Neuron (in vitro differentiated cells): ENCODE results near the gene MRPS27.

Experiments
- H2AFZ ChIP-seq: one replicate; pipeline ENCODE4 v1.6.1; 2013; ENCODE audit warnings: low read depth, mild to moderate bottlenecking, inconsistent platforms, low read length, moderate library complexity
- H3K27me3 ChIP-seq: one replicate; pipeline ENCODE4 v1.6.1; 2013; ENCODE audit warnings: low read length; ENCODE audit not compliant: insufficient read depth
- H3K36me3 ChIP-seq: one replicate; pipeline ENCODE4 v1.6.1; 2013; ENCODE audit warnings: low read length; ENCODE audit not compliant: insufficient read depth
- H3K4me1 ChIP-seq: one replicate; pipeline ENCODE4 v1.6.1; 2013; ENCODE audit warnings: low read length; ENCODE audit not compliant: insufficient read depth
- H3K4me3 ChIP-seq: 2 replicates; pipeline ENCODE4 v1.5.1; 2013; ENCODE audit warnings: mild to moderate bottlenecking, low read length, moderate library complexity
- H3K9me3 ChIP-seq: one replicate; pipeline ENCODE4 v1.6.1; 2013; ENCODE audit warnings: low read length

Gene MRPS27

DNA sequence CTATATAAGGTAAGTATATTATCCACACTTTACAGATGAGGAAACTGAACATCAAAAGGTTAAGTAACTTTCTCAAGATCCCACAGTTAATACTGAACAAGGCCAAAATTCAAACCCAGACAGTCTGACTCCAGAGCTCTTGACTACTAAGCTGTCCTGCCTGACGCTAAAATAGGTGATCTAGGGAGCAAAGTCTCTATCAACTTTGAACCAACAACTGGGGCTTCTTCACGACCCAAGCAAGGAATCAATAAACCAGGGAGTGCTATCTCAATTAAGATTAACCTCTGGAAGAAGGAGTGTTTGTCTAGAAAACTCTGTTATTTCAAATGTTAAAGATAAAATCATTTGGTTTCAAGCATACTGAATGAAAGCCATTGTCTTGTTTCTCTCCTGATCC, 64.4 kb downstream of the MRPS27 start:
- Histone ChIP-seq H3K27me3 (no peaks in the 10 kb centered on the region), H2AFZ (no peak overlapping the region), H3K4me3 (no peak overlapping the region), H3K4me1 (peaks cover 12% of the 10 kb centered on the region), H3K36me3 (no peaks in the 10 kb centered on the region), H3K9me3 (no peaks in the 10 kb centered on the region)

DNA sequence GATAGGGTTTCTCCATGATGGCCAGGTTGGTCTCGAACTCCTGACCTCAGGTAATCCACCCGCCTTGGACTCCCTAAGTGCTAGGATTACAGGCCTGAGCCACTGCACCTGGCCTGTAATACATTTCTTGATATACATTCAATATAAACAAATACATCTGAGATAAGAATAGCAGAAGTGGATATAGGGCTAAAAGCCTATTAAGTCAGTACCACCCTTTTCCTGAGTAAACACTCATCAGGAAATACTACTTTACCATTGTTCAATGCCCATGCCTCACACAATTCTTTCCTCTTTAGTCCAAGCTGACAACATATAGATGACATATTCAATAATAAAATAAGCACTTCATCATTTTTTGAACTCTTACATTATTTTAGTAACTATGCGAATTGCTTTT, 64.8 kb downstream of the MRPS27 start:
- Histone ChIP-seq H3K9me3 (no peaks in the 10 kb centered on the region), H3K36me3 (no peaks in the 10 kb centered on the region), H3K4me1 (peaks cover 12% of the 10 kb centered on the region), H3K4me3 (no peak overlapping the region), H2AFZ (no peak overlapping the region), H3K27me3 (no peaks in the 10 kb centered on the region)

DNA sequence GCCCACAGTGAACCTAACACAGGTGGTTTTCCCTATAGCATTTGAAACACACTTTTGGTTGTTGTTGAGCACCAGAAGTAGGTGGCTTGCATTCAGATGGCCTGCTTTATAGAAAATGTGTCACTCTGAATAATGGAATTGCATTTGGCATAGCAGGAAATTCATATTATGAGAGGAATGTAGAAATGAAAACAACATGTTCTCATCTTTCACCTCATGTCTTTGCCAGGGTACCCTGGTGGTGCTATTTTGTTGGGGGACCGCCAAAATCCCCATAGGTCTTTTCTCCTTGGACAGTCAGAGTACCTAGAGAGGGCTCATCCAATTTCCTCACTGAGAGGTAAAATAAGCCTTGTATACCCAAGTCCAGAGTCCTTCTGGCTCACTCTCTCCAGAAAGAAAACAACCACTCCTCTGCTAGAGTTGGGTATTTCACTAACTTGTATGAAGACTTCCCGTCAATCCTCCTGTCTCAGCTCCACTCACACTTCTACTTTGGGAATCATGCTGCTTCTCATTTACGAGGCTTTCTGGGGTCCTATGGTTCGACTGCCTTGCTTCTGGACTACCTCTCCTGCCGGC, 67.4 kb downstream of the MRPS27 start:
- Histone ChIP-seq H3K4me1 (peaks cover 28% of the 10 kb centered on the region), H3K9me3 (no peaks in the 10 kb centered on the region), H2AFZ (no peak overlapping the region), H3K4me3 (no peak overlapping the region), H3K27me3 (no peaks in the 10 kb centered on the region), H3K36me3 (no peaks in the 10 kb centered on the region)

DNA sequence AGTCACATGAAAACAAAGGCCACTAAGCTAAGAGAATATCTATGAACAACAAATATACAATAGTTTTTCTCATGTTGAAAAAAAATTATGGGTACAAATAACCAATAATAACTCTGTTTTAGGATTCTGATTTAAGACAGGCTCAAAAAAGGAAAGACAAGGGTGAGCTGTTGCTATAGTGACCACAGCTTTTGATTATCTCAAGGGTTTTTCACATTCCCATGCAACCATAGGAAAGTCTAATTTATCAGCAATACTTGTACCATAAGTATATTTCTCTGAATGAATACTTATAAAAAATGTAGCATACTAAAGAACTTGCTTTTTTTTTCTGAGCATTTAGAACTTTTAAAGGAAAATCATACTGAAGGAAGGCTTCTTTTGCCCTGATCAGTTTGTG, 68.0 kb downstream of the MRPS27 start:
- no peak overlapping the region for H2AFZ ChIP-seq
- H3K27me3 ChIP-seq: no peaks in the 10 kb centered on the region
- no peaks in the 10 kb centered on the region for H3K9me3 ChIP-seq
- H3K4me1 ChIP-seq: peaks cover 35% of the 10 kb centered on the region
- H3K36me3 ChIP-seq: no peaks in the 10 kb centered on the region
- H3K4me3 ChIP-seq: no peak overlapping the region

DNA sequence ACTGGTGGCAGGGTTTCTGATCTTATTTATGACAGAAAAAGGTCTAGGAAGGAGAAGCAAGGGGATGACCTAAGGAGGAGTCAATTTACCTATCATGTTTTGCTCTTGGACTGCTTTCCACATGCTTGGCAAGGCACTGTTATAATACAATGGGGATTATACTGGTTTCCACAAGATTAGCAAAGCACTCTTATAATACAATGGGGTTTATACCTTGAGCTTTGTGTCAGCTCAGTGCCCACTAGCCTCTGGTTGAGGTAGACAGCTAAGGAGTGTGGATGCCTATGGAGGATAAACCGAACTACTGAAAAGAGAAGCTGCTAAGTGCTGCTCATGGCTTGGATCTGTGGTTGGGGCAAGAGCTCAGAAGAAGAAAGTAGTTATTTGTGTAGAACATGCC, 68.7 kb downstream of the MRPS27 start:
- Histone ChIP-seq H3K4me3 (no peak overlapping the region), H2AFZ (no peak overlapping the region), H3K36me3 (no peaks in the 10 kb centered on the region), H3K9me3 (no peaks in the 10 kb centered on the region), H3K27me3 (no peaks in the 10 kb centered on the region), H3K4me1 (peaks cover 37% of the 10 kb centered on the region)

DNA sequence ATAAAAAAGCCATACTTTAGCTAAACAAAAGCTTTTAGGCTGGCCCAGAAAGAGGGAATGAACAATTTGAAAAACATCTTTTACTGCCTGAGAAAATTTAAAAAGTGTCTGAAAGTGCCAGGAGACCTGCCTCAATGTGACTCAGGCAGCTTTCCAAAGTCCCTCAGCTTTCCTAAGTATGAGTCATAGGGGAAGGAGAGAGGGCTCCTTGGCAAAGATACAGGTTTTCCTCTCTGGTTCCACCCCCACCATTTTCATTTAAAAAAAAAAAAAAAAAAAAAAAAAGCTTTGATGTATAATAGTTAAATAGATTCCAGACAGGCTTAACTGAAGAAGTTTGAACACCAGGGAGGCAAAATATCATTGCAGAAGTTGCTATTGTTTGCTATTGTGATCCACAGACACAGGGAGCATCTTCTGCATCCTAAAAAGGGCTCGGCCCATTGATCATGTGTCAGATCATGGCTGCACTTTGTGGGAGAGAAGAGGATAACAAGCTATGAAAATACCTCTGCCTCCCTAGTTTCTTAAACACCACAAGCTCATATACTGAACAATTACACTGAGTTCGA, 71.5 kb downstream of the MRPS27 start:
- H2AFZ ChIP-seq: no peak overlapping the region
- H3K4me1 ChIP-seq: peaks cover 60% of the 10 kb centered on the region

DNA sequence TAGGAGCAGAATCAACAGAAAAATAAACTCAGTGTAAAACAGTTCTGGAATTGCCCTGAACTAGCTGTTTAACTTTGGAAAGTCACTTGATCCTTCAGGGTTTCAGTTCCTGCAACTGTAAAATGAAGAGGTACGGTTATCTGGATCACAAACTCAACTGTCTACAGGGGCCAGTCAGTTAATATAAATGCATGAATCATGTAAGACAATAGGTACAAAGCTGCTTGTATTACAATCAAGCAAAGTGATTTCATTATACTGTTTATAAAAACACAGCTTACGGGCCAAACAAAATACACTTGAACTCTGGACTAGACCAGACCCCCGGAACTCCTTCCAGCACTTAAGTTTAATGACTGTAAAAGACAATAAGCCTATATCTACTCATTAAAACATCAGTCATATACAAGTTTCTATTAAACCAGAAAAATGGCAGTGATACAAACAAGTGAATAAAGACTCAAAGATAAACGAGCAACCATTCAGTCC, 73.0 kb downstream of the MRPS27 start:
- no peak overlapping the region for H3K4me3 ChIP-seq
- H3K4me1 ChIP-seq: peaks cover 70% of the 10 kb centered on the region
- H3K27me3 ChIP-seq: no peaks in the 10 kb centered on the region
- H2AFZ ChIP-seq: no peak overlapping the region
- no peaks in the 10 kb centered on the region for H3K36me3 ChIP-seq
- H3K9me3 ChIP-seq: no peaks in the 10 kb centered on the region

More for the DNA sequence above, 71.5 kb downstream of the MRPS27 start:
- no peaks in the 10 kb centered on the region for H3K36me3 ChIP-seq
- H3K4me3 ChIP-seq: peak overlapping the region; percentile 9
- H3K9me3 ChIP-seq: no peaks in the 10 kb centered on the region
- H3K27me3 ChIP-seq: no peaks in the 10 kb centered on the region

DNA sequence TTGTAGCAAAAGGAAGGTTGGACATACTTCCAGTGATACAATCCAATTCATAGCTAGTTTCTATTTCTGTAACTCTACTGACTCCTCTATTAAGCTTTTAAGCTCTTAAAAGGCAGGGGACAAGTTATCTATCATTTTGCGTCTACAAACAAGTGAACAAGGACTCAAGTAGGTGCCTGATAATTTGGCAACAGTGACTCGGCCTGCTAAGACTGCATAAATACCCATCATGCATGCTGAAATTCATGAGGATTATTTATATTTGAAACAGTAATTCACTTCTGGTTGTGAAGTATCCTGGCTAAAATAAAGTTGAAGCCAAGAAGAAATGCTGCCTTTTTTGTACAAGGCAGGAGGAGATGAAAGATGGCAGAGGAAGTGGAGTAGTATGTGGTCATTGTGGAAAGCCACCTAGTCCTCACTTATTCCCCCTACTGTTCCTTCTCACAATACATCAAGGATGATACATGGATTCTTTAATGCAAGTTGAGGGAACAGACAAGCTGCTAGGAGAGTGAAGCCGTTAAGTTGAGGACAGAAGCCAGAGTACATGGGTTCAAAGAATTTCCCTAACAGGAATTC, 74.0 kb downstream of the MRPS27 start:
- Histone ChIP-seq H2AFZ (no peak overlapping the region), H3K27me3 (no peaks in the 10 kb centered on the region), H3K4me1 (peaks cover 70% of the 10 kb centered on the region), H3K9me3 (no peaks in the 10 kb centered on the region), H3K4me3 (no peak overlapping the region), H3K36me3 (no peaks in the 10 kb centered on the region)

DNA sequence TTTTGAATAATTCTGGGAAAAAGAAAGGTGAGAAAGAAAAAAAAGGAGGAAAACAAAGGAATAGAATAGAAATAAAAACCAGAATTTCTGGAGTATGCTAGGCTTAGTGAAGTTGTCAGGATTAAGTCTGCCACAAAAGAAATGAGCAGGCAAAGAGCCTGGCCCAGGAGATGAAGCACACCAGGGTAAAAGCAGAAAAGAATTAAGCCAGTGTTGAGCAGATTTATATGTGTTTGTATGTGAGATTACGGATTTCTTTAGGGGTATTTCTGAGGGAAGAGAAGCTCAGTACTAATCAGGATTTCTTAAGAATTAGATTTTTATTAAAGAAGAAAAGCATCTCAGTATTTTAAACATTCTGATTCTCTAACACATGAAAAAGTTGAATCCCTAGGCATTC, 74.5 kb downstream of the MRPS27 start:
- Histone ChIP-seq H3K4me1 (peaks cover 70% of the 10 kb centered on the region), H3K36me3 (no peaks in the 10 kb centered on the region), H3K9me3 (no peaks in the 10 kb centered on the region), H2AFZ (no peak overlapping the region), H3K4me3 (no peak overlapping the region), H3K27me3 (no peaks in the 10 kb centered on the region)

DNA sequence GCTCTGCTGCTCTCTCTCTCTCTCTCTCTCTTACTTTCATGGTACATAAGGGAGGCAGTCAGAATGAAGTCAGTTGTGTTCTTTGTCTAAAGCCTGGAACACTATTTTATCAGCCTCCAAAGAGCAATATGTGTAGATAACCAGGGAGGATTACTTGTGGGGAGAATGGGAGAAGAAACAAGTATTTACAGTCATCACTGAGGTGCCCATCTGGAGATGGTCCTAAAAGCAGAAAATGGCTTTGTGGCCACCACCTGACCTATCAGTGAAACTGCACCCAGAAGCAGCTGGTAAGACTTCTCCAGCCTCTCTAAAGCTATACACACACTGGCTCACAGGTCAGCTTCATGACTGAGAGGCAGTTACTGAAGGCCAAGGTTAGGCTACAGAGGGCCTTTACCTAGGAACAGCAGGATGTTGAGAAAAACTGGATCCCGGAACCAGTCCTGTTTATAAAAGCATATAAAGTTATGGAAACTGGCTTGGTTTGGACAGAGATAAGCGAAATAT, 75.1 kb downstream of the MRPS27 start:
- Histone ChIP-seq H3K36me3 (no peaks in the 10 kb centered on the region), H3K27me3 (no peaks in the 10 kb centered on the region), H3K9me3 (no peaks in the 10 kb centered on the region), H3K4me3 (no peak overlapping the region), H2AFZ (no peak overlapping the region), H3K4me1 (peaks cover 70% of the 10 kb centered on the region)

DNA sequence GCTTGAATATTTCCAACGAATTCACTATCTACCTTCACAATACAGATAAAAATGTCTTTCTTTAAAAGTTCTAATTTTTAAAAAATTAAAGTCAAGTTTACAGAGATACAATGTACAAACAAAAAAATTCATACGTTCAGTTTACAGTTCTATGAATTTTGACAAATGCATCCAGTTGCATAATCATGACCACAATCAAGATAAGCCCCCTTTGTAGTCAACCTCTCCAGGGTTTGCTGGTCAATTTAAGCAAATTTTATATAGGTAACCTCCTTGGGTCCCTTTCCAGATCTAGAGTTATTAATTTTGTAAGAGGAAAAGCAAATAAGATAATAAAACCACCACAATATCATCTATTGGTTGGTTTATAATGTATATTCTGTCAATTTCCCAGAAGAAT, 76.3 kb downstream of the MRPS27 start:
- Histone ChIP-seq H3K4me3 (no peak overlapping the region), H3K4me1 (peaks cover 64% of the 10 kb centered on the region), H3K27me3 (no peaks in the 10 kb centered on the region), H2AFZ (no peak overlapping the region), H3K36me3 (no peaks in the 10 kb centered on the region), H3K9me3 (no peaks in the 10 kb centered on the region)

DNA sequence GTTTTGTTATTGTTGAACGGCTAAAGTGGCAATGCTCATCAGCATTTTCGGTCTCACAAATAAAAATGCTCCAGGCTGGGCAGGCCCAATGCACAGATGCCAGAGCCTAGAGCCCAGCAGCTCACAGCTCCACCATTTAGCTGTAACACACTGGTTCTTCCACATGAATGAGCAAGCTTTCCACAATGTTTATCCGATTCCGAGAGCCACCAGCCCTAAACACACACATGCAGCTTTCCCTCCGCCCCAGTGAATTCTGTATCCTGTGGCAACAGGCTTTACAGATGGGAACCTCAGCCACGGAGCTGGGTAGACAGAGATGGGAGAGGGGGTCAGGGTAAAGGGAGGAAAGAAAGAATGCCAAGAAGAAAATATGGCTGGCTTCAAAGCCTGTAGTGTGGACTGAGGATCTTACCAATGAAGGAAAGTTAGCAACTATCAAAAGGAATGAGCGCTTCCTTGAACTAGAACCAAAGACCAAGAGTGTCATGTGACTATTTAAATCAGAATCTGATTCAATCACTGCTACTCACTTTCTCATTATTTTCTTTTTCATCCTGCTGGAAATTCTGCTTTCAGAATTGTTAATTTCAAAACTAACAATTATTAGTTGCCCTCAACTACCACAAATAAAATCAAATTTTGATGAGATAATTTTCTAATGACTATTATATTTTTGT, 77.1 kb downstream of the MRPS27 start:
- no peaks in the 10 kb centered on the region for H3K9me3 ChIP-seq
- H3K4me1 ChIP-seq: peaks cover 56% of the 10 kb centered on the region
- peak overlapping the region; percentile 1 for H3K4me3 ChIP-seq
- H2AFZ ChIP-seq: no peak overlapping the region
- no peaks in the 10 kb centered on the region for H3K27me3 ChIP-seq
- H3K36me3 ChIP-seq: peaks cover 1% of the 10 kb centered on the region

DNA sequence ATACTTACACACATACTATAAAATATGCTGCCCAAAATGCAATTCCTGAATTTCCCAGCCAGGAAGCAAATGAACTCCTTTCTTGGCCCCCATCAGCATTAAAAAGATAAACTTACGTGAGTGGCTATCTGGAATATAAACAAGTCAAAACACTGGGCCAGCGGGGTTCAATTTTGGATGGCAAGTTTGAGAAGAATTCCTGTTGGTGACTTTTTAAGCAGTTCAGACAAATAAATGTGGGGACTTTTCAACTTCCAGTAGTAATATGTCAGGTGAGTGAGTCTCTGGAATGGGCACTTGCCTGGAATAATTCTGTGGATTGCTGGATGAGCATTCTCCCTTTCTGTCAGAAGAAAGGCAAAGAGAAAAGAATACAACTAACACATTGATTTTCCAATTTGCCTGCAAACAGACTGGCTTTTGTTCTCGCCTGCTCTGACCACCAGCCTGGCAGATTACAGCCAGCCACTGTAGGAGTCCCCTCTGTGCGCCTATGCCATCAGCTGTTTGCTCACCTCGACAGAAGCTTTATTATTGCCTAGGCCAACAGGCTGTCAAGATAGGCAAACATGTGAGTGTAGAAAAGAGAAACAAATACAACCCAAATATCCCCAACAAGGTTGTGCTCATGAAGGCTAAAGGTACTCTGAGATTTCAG, 78.6 kb downstream of the MRPS27 start:
- no peak overlapping the region for H3K4me3 ChIP-seq
- peaks cover 45% of the 10 kb centered on the region for H3K4me1 ChIP-seq
- H2AFZ ChIP-seq: no peak overlapping the region
- no peaks in the 10 kb centered on the region for H3K9me3 ChIP-seq
- peaks cover 14% of the 10 kb centered on the region for H3K36me3 ChIP-seq
- no peaks in the 10 kb centered on the region for H3K27me3 ChIP-seq
